Left renal cortex interstitium (tissue), 4 donors: ENCODE data around the gene ACVR1. TPM values are rescaled to one million over a fixed set of nuclear protein-coding genes. Genes with fewer than 3 reads are reported as not detected.
A peak's percentile ranks its signal among the peaks of the same experiment; 100 is the strongest.

ENCODE experiments used
- DNase-seq, 4 donors: peaks; one replicate each; pipeline ENCODE4 v3.0.0-alpha.2; 2013; ENCODE audit warnings: low read depth in 4 of 4, low spot score in 2 of 4, missing footprints in 1 of 4
- polyA plus RNA-seq, 4 donors: library from polyadenylated mRNA; unstranded; fragments of 120-200 nt; gene quantifications; one replicate each; pipeline ENCODE4 v1.2.1, GENCODE V29; 2013; ENCODE audit not compliant: insufficient read length in 4 of 4

The ACVR1 gene
- polyA plus RNA-seq, 4 donors: 24.5 to 33.8 (median 27.0) TPM

DNA sequence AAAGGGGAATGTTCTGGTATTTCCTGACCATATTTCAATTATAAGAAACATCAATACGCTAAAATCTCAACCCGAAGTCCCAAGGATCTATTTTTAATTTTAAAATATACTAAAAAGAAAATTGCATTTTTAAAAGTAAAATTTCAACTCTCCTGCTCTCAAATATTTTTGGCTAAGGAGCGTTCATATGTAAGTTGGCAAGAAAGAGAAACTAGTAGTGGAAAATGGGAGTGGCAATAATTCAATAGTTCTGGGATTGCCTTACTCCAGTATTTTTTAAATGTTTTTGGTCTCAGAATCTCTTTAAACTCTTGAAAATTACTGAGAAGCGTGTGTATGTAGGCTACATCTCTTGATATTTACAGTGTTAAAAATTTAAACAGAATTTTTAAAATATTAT, 72.7 kb downstream of the ACVR1 start:
- DNase-seq: no peak

DNA sequence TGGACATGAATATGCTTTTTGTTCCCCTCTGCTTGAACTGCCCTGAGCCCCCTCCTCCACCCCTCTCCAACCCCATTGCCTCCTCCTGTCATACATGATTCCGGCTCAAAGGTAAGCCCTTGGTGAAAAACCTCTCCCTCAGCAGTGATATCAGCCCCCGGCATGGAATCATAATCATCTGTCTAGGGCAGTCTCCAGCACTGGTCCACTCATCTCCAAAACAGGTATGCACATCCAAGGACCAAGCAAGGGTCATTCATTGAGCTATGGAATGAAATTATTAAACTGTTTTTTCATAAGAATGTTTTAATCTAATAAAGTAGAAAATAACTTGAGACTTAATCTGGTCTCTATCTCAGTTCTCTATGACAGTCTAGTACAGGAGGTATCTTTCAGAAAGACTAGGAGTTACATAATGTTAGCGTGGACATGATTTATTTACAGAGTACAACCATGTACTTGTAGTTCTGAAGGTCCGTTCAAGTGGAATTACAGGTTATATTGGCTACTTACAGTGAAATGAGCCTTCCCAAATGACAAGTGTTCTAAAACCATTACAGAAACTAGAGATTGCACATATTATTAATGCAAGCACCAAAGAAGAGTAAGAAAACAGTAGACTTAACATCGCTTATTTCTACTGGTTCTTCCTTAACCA, 75.2 kb downstream of the ACVR1 start:
- DNase-seq: no peak

DNA sequence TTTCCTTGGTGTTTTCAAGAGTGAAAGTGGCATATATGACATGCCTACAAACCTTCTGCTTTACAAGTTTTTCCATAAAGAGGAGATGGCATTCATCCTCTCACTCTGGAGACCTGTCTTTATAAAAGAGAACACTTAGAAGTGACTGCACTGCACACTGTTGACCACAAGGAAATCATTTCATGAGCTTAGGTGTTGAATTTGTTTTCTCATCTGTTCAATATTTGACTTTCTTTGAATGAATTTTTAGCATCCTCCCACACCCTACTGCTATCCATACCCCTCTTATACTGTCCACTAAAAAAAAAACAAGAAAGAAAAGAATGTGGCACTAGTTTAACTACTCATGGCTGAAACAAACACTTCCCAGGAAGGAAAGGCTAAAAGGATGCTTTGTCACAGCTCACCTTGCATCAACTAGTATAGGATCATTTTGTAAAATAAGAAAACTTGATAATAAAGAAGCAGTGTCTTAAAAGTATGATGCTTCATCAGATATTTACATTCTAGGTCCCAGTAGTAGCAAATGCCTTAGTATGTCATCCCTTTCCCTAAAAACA, 83.0 kb downstream of the ACVR1 start:
- DNase-seq: no peak

DNA sequence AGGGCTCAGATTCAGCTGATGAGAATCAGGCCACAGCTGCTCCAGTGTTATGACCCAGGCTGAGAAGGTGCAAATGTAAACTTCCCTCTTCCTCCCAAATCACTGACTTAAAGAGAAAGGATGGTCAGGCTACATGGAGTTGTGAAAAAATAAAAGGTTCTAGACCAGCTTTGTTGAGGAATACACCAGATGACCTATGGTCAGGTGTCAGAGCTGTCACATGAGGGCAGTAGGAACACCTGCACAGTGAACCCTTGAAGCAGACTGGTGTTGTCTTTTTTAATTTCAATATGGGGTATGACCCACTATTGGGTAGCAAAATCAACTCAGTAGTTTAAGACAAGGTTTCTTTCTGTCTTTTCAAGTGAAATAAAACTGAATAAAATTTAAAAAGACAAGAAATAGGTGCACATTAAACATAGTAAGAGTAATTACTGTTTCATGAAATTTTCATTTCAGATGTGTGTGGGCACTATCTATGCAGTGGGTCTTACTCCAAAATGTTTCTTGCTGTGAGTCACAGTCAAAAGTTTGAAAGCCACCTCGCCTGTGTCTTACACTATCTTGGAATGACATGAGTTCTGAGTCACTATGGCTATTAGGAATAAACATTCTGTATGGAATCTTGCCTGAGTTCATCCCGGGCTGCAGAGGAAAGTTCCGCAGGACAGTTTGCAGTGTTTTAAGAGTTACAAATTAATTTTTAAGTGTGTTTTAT, 83.6 kb downstream of the ACVR1 start:
- no peak for DNase-seq

DNA sequence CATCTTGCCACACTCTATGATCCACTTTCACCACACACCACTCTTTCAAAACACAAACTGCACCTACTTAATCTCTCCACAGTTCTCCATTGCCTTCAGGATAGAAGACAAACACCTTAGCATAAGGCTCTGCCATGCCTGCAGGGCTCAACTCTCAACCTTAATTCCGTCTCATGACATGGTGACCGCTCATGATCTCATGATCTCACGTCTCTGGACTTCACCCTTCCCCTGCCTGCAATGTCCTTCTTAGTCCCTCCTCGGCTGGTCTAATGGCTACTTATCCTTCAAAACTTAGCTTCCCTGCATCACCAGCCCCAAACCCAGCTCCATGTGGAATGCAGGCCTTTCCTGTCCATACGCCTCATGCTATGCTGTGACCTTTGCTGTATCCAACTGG, 85.3 kb downstream of the ACVR1 start:
- DNase-seq: no peak

DNA sequence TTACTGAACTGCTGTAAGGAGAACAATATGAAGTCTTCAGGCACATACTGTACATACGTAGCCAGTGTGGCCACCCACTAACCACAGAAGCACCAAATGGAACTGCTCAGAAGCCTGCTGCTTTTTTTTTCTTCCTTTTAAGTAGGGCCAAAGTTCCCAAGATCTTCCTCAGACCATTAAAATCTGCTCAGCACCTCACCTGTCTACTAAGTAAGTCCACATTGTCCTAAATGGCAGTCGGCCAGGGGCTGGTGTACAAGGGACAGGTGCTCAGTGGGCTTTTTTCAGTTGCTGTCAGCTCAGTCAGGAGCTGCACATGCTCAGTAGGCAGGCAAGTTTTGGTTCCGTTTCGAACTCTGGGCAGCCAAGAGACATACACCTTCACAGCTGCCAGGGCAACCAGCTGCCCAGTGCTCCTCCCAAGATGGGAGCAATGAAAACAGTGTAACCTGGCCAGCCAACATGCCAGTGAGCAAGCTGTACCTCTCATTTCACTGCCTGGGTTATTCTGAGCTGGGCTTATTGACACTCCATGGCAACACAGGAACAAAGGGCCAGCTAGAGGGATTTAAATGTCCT, 86.1 kb downstream of the ACVR1 start:
- no peak for DNase-seq

DNA sequence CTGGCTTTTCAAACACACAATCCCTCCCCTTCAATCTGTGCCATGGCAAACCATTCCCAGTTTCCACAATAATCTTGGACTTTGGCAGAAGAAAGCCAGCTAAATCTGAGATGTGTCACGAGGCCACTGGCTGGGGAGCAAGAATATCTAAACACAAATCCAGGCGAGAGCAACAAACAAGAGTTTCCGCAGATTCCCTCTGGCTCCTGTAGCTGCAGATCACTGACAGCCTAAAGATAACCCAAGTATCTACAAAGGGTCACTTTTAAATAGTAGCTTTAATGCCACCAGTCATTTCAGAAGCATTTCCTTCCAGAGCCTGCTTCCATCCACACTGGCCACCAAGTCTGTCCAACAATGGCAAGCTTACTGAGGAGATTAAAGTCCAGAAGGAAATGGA, 86.9 kb downstream of the ACVR1 start:
- DNase-seq: no peak

DNA sequence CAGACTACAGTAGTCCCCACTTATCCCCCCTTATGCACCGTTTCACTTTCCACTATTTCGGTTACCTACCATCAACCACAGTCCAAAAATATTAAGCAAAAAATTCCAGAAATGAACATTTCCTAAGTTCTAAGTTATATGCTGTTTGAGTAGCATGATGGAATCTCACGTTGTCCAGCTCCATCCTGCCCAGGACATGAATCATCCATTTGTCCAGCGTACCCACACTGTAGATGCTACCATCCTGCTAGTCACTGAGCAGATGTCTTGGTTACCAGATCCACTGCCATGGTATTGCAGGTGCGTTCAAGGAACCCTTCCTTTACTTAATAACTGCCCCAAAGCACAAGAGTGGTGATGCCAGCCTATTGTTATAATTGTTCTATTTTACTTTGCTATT, 87.9 kb downstream of the ACVR1 start:
- no peak for DNase-seq

DNA sequence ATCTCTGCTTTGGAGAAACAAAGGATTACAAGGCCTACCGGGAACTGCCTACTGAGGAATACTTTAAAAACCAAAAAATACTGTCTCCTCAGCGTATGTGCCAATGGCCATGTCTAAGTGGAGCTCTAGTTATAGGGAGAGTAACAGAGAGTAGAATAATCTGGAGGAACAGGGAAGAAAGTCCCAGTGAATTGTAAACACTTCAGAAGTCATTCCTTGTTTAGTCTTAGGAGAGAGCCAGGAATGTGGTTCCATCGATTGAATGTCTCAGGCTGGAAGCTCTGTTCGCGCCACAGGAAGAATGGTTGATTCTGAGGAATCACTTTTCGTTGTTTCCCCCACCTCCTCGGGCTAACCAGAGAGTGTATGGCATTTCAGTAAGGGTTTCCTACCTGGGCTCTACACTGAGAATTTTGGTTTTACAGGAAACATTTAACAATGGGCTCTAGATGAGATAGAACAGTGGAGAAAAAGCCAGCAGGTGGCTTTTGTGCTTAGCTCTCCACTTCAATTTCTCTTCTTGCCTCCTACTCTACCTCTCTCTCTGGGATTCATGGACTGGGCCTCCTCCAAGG, 88.7 kb downstream of the ACVR1 start:
- no peak for DNase-seq

DNA sequence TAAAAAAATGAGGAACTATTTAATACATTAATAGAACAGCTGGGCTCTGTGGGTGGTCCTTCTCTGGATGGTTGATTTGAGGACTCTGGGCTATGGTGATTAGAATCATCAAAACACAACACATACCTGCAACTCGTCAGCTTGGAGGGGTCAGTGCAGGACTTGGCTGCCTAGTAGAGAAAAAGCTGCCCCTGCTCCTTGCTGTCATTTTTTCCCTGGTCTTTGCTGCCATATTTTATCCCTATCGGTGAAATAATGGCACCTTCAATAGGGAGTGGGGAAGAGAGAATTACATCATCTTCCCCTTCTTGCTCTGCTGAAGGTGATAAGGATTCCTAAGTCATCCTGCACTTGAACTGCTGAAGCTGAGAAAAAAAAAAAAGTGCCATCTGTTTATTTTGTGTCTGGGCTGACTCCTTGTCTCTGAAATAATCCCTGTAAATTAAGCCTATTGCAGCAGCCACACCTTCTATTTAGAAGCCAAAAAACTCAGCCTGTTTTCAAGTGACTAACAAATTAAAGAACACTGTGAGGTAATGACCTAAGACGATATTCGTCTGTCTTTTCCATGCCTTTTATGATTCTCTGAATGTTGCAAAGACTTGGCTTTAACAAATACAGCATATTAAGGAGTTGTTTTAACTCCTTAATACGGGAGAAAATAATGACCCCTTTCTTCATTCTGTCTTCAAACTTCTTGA, 89.3 kb downstream of the ACVR1 start:
- no peak for DNase-seq

DNA sequence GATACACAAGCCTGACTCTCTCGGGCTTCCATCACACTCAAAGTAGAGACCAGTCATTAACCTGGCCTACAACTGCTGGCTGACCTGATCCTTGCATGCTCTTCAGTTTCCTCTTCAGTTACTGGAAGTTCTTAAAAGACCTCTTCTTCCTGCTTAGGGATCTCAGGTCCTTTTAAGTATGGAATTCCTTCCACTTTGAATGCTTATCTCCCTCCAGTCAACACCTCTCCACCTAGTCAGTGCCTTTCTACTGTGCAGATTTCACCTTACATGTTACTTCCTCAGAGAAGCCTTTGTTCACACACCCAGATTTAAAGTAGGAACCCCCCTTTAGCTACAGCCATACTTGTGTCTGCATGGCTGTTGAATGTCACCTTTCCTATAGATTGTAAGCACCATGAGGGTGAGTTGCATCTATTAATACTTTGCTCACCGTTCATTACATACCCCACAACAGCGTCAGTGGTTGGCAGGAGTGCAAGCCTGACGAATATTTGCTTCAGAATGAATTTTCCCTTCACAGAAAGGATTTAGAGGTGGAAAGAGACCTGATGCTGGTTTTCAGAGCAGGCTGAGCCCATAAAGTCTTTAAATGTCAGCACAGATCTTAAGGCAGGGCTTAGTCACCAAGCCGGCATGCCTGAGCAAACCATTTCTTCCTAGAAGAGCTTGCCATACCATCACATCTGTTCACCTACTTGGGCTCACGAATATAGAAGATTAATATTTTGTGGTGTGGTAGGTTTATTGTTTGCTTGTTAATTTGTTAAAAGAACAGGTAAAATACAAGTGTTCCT, 90.1 kb downstream of the ACVR1 start:
- DNase-seq: no peak

DNA sequence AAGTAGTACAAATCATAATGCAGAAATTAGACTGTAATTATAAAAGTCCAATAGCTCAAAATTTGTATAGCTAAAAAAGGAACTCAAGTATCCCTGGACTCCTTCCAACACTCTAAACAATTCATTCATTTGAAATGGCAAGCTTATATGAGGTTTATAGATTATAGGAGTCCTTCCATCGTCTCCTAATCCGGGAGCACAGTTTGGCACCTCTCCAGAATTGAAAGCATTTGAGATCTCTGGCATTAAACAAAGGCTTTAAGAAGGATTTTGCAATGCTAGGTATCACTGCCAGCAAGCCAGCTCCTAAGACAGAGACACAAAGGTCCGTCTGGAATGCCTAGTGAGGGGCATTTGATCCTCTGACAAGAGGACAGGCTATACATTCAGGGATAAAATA, 90.9 kb downstream of the ACVR1 start:
- no peak for DNase-seq

DNA sequence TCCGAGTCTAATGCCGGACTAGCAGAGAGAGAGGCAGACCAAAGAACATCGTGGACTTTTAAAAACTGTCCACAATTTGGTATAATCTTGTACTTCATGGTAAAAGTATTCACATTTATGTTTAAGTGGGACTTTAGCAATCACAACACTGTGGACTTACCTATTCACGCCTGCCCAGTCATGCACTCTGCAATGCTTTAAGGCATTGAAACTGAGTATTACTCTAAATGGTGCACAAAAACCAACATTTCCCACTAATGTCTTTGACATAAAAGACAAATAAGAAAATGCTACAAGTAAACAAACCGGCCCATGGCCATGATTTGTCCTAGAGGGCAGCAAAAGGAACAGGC, 91.3 kb downstream of the ACVR1 start:
- no peak for DNase-seq

DNA sequence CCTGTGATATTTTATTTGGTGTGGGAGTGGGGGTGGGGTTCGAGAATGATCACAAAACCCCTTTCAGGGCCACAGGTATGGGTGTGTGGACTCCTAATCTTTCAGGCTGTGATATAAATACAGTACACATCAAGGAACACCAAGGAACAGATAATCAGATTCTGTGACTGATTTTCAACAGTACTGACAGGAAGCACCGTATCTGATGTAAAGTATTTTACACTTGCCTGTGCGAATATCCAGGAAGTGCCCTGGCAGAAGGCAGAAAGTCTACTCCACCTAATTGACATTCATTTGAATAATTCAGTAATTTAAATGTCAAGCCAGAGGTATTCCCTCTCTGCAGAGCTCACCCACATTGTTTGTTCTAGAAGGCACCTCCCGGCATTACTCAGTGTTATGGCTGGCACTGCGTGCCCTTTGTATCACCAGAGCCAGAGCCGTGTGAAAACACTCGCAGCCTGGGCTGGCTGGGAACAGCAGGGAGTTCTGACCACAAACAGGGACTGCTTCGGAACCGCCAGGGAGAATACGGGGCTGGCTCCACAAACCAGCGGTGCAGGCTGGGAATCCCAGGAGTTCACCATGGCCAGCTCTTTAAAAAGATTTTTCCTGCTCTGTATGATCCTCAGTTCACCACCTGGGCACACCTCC, 91.8 kb downstream of the ACVR1 start:
- DNase-seq: no peak

DNA sequence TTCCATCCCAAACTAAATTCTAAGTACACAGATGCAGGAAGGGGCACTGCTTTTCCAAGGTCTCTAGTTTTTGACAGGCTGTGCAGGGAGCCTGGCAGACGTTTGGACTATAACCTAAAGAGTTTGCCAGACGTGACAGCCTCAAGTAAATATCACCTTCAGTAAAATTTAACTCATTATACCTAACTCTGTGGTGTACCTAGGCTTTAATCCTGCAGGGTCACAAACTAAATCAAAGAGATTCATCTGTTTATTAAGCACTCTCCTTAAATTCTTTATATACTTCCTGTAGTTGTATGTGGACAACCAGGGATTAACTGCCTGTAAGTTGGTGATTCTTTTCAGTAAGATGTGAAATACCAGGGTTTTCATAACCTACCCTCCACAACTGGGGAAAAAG, 92.9 kb downstream of the ACVR1 start:
- no peak for DNase-seq

DNA sequence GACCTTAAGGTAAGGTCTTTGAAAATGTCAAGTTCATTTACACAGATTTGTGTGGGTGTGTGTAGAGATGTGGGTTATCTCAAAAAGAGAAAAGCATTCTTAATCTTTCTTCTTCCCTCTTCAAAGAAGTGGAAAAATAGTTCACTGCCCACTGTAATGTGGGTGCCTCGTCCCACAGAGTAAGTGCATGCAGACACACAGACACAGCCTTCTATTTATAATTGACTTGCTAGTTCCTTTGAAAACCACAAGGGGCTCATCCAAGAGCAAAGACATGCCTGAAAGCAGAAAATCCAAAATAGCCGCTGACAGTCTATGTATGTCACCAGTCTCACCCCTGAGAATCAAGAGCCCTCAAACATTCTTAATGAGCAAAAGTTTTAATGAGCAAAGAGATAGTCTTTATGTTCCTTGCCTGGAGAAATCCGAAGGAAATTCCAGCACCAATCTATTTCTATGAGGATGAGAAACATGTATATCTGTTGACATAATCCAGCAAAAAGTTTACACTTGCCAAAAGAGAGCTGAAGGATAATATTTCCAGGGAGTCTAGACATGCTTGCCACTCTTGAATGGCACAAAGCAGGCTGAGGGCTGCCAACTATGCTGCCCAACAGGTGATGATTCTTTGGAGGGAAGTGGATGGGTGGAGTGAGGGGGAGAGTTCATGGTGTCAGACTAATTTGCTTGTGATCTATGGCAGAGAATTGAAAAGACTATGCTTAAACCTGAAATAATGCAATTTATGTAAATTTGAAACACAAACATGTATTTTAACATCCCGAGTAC, 93.9 kb downstream of the ACVR1 start:
- no peak for DNase-seq

DNA sequence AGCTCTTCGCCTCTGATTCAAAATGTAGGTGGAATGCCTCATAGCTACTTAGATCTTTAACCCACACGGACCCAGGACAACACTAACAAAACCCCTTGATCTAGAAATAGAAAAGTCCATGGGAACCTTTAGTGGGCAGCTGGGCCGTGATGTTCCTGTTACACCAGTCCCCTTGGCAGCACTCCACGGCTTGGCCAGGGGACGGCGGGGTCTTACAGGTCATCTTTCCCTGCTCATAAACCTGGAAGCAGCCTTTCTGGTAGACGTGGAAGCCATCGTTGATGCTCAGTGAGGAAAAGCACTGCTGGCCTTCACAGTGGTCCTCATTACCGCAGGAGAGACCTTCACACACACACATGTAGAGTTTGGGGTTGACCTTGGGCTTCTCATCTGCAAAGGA, 95.9 kb downstream of the ACVR1 start:
- no peak for DNase-seq

DNA sequence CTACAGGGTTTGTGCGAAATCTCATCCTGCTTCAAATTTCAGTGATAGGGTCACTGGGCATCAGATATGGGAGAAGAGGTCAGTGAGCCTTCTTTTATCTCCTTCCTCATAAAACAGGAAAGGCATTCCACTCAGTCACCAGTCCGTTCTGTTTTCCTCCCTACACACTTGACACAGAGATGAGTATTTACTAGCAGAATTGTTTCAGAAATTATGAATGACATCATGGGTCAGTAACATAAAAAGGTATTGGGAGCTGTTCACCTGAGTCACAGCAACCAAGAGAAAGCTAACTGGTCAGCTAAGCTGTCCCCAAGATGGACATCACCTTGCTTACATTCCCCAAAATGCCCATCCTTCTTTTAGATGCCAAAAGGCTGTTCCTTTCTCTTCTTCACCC, 96.3 kb downstream of the ACVR1 start:
- DNase-seq: no peak

DNA sequence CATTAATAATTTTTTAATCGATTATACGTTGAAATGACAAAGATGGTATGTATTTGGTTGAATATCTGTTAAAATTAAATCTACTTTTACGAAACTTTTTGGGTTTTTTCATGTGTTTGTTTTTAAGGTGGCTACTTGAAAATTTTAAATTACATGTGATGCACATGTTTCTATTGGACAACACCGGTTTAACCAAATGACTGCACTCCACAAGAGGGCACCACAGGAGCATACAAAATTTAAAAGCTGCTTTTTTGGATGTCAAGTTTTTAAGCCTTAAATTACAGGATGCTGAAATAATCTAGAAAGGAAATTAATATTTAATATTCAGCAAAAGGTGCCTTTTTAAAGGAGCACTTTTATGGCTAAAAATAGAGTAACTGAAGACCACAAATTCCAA, 98.7 kb downstream of the ACVR1 start:
- DNase-seq: peak in 1 of 4 donors; percentile 39
